Effector CD4-positive, alpha-beta T cell (primary cell): Measurements from ENCODE around the gene IGLL5.
"Not testable (repeated sequence)": the region's sequence is repeated elsewhere in the genome, so short reads cannot be mapped to it uniquely, and the experiment has no call there.

Experiments used
- DNase-seq: peaks from one replicate; pipeline ENCODE4 v3.0.0-alpha.2; 2020

The IGLL5 gene

DNA sequence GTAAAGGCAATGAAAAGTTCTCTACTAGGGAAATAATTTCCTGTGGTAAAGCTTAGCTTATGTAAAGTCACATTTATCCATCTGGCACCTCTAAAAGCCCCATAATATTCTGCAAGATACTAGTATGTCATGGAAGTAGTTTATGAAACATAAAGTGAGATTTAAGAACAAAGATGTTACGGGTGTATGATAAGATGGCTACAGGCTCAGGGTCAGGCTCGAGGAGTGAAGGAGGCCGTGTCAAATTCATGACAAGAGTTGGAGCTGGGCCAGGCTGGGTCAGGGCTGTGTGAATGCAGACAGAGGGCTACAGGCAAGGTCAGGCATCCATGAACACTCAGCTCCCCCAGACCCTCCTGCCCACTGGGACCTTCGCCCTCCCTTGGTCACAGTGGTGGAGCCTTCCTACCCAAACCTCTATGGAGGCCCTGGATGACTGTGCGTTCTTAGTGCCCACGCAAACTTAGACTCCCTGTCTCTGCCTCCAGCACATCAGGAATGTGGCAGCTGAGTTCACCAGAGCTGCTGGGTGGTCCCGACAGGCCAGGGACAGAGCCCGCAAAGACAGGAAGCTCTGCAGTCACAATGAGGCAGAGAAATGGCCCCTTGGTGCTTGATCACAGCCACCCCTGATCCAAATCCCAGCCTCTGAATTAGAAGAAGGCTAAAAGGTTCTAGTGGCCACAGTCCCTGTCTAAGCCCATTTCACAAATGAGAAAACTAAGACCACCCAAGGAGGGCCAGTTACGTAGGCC, 14.8 kb downstream of the IGLL5 start:
- no peak for DNase-seq

DNA sequence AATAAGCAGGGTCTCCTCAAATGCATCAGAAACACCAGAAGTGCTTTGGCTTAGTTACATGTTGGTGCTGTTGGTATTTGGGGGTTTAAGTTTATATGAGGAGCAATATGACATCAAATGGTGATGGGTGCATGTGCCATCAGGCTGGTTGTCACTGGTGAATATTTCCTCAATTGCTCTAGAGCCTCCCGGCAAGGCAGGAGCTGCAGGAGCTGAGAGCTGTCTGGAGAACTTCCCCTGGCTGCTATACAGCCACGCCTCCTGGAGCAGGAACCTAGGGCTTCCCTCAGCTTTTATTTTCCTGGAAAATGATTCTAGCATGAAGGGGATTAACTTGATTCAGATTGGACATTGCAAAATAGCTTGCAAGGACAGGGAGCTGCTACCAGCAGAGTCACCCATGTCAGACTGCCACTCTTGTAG, 15.8 kb downstream of the IGLL5 start:
- DNase-seq: no peak

GRCh38 chr22:22903781-22904192, 16.2 kb downstream of the IGLL5 start:
- DNase-seq: not testable (repeated sequence)

DNA sequence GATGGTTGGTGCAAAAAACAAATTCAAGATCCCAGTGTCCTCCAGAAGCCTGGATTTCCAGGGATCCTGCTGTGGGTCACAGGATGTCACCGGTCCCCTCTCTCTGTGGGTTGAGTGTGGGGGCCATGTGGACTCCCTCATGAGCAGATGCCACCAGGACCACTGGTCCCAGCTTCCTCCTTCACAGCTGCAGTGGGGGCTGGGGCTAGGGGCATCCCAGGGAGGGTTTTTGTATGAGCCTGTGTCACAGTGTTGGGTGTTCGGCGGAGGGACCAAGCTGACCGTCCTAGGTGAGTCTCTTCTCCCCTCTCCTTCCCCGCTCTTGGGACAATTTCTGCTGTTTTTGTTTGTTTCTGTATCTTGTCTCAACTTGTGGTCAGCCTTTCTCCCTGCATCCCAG, 17.1 kb downstream of the IGLL5 start:
- not testable (repeated sequence) for DNase-seq

GRCh38 chr22:22906391-22906790, 18.8 kb downstream of the IGLL5 start:
- not testable (repeated sequence) for DNase-seq

DNA sequence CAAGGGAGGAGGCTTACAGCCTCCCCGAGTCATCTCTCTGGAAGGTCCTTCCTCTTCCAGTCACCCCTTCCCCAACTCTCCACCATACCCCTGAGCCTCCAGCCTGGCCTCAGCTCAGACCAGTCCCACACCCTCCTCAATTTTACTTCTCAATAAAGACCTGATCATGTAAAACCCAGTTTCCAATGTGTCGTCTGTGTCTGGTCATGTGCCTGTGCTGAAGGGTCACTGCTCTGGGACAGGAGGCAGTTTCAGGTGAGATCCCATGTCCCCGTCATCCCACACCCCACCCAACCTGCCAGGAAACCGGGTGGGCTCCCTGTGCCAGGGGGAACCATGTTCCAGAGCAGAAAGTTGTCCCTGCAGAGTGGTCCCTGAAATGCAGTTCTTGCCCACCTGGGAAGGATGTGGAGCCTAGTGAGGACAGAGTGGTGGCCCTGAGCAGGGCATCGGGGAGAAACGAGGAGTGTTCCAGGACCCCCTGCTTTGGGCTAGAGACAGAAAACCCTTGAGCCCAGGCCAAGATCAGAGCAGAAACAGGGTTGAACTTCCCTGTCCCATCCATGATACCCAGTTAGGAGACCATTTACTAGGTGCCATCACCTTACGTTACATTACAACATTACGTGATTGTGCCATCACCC, 19.4 kb downstream of the IGLL5 start:
- no peak for DNase-seq

DNA sequence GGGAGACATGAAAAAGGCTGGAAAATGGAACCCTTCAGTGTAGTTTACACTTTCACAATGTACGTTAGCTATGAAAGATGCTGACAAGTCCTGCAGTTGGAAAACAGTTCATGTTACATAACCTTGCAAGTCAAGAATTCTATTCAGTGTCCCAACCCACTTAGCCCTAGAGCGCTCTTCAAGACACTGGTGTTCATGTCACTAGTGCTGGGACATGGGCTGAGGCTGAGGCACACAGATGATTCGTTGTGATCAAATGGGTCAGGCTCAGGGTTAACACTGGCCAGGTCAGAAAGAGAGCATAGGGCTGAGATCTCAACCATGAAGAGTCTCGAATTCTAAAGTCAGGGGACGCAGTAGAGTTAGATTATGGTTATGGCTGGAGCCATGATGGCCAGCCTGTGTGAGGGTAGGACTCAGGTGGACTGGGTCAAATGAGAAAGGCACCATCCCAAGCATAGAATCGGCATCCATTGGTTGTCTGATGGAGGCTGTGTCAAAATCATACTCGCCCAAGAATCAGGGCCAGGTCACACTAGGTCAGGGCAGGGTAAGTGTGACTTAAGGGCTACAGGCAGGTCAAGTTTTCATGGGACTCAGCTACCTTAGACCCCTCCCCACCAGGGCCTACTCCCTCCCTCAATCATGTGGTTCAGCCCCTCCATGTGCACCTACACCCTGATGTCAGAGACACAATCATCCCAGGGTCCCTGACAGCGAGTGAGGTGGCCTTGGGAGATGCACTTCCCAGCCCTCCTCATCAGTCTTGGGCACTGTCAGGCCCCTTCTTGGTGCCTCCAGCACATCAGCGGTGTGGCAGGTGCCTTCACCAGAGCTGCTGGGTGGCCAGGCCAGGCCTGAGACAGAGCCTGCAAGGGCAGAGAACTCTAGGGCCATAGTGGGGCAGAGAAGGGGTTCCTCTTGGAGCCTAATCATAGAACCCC, 20.2 kb downstream of the IGLL5 start:
- DNase-seq: no peak

DNA sequence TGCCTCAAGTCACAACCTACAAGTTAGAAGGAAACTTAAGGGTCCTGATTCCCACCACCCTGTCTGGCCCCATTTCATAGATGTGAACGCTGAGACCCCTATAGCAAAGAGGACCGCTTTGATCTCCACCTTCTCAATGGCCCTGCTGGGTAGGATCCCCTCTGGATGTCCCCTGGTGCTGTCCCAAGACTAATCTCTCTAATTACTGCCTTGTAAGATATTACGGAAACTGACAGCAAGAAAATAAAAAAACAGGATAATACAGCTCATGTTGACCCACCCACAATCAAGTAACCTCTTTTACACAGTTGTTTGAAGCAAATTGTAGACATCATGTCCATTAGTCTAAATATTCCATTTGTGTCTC, 20.9 kb downstream of the IGLL5 start:
- no peak for DNase-seq

- no peak for DNase-seq
Measured at GRCh38 chr22:22908941-22909604, 21.5 kb downstream of the IGLL5 start.

DNA sequence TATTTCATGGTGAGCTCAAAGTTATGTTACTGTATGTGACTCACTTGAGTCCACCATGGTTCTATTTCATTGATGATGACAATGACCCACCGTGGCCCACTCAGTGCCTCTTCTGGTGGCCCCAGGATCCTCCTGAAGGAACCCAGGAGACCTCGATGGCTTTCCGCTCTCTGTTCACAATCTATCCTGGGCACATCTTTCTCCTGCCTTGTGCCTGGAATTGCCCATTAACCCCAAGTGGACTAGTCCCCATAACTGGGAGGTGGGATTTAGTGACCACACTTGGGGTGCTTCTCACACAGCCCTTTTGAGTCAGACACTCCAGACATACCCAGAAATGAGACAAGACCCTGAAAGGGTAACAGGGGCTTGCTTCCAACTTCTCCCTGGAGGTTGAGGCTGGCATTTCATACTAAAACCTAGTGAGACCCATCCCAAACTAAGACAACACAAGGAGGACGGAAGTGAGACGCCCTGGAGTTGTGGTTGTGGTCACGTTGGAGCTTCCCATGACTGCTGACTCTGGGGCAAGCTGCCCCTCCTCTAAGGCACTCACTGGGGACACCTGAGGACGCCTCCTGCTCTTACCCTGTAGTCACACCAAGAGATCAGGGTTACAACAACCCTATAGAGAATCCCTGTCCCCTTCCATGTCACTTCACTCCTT, 22.1 kb downstream of the IGLL5 start:
- DNase-seq: no peak

DNA sequence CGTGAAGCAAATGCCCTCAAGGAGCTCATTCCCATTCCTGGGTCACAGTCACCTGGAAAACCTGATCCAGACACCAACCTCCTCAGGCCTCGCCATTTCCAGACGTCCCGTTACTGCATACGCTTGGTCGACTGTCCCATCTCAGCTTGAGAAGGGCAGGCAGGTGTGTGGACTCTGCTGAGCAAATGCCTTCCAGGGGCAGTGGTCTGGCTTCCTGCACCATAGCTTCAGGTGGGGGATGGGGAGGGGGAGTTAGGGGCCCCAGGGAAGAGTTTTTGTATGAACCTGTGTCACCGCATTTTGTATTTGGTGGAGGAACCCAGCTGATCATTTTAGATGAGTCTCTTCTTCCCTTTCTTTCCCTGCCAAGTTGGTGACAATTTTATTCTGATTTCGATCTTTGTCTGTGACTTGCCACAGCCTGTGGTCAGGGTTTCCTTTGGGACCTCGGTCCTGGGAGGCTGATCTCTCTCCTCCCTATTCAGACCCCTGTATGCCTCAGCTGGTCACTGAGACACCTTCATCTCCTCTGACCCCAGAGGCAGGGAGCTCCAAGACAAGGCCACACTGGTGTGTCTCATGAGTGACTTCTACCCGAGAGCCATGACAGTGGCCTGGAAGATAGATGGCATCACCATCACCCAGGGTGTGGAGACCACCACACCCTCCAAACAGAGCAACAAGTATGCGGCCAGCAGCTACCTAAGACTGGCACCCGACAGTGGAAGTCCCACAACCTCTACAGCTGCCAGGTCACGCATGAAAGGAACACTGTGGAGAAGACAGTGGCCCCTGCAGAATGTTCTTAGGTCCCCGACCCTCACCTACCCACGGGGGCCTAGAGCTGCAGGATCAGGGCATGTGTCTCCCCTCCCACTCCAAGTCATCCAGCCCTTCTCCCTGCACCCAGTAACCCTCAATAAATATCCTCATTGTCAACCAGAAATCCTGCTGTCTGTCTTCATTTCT, 22.9 kb downstream of the IGLL5 start:
- DNase-seq: no peak

- DNase-seq: no peak
Measured at GRCh38 chr22:22911327-22912134, 23.9 kb downstream of the IGLL5 start.

GRCh38 chr22:22912135-22912987, 24.7 kb downstream of the IGLL5 start:
- no peak for DNase-seq

GRCh38 chr22:22912988-22913253, 25.3 kb downstream of the IGLL5 start:
- DNase-seq: no peak

DNA sequence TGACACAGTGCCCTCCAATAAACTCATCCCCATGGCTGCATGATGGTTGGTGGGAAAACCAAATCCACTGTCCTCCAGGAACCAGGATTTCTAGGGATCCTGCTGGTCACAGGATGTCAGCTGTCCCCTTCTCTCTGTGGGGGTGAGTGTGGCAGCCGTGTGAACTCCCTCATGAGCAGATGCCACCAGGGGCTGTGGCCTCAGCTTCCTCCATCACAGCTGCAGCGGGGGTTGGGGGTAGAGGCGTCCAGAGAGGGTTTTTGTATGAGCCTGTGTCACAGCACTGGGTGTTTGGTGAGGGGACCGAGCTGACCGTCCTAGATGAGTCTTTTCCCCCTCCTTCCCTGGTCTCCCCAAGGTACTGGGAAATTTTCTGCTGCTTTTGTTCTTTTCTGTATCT, 26.4 kb downstream of the IGLL5 start:
- no peak for DNase-seq

DNA sequence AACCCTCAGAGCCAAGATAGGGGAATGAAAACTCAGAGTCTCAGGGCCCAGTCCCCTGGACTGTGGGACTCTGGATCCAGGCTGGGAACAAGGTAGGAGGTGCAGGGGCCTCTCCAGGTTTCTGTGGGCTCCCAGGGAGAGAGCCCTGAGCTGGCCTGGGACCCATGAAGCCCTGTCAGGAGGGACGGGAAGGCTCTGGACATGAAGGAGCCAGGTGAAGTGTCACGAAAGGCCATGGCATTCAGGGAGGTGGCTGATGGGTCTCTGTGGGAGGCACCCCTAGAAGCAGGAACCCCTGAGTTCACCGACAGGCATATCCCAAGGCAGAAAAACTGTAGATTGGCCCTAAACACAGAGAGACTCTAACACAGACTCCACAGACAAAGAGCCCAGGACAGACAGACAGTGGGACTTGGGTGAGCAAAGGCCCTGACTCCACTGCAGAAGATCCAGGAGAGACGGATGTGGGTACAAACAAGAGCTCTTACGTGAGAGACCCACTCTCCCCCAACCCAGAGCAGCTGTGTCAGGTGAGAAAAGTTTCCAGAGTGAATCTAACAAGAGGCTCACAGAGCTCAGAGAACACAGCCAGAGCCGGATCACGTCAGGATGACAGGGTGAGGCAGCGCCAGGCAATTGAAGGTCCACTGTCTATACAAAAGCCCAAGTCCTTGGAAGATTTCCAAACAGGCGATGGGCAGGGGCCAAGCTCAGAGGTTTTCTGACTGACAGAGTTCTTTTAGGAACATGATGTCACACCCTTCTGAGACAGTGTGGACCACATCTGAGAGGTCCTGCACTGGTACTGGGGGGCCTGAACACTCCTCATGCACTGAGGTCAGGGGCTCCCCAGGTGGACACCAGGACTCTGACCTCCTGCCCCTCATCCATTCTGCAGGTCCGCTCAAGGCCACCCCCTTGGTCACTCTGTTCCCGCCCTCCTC, 27.4 kb downstream of the IGLL5 start:
- no peak for DNase-seq

- no peak for DNase-seq
Measured at GRCh38 chr22:22915670-22916035, 28.0 kb downstream of the IGLL5 start.

DNA sequence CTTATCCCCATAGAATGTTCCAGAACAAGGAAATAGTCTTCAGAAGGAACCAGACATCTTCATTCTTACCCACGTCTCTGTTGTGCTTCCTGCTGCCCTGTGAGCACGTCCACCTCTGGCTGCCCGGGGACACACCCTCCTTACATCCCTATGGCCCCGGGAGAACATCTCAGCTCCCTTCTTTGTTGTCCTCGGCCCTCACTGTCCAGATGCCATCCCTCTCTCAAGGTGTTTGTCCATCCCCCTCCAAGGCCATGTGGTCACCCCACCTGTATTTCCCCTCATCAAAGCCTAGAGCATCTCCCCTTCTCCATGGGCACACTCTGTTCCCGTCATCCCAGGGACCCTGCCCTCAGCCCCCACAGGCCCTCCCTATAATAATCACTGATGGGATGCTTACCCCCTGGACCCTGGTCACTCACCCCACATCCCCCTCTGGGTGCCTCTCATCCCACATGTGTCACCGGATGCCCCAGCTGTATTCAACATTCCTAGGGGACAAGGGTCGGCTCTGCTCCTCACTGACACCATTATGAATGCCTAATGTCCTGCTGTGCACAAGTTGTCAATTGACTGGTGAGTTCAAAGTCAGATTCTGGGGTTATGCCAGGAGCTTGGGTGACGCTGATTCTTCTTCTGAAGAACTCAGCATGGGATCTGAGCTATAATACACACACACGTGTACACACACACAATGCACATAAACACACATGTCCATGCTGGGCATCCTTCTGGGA, 28.8 kb downstream of the IGLL5 start:
- DNase-seq: no peak
